Measurements from ENCODE around the gene LRP5.
A peak's percentile ranks its signal among the peaks of the same experiment; 100 is the strongest.

Gene LRP5

DNA sequence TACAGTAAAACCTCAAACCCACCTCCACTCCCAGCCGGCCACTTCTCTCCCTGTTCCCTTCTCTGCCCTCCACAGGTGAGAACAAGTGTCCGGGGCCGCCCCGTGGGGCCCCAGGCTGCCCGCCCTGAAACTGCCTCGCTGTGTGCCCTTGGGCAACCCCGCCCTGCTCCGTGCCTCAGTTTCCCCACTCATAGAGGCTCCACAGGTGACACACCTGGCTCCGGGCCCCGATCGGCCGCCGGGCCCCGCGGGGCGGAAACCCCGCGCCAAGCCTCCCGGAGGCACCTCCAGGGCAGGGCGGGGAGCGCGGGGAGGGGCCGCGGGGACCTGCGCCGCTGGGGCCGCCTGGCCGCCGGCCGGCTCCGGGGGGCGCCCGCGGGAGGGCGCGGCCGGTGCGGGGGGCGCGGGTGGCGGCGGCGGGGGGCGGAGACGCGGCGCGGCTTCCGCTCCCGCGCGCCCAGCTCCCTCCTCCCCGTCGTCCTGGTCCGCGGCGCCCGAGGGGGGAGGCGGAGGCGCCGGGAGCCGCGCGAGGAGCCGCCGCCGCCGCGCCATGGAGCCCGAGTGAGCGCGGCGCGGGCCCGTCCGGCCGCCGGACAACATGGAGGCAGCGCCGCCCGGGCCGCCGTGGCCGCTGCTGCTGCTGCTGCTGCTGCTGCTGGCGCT is at the start of gene LRP5:
LRP5 (plus strand) TSS at position 475 of the 663 bp plus-strand sequence; CDS start at position 599, 124 bp downstream.
- DNase-seq (ENCODE audit: extremely low read depth, low read depth), result no peak
- TF ChIP-seq, protein P1, sequence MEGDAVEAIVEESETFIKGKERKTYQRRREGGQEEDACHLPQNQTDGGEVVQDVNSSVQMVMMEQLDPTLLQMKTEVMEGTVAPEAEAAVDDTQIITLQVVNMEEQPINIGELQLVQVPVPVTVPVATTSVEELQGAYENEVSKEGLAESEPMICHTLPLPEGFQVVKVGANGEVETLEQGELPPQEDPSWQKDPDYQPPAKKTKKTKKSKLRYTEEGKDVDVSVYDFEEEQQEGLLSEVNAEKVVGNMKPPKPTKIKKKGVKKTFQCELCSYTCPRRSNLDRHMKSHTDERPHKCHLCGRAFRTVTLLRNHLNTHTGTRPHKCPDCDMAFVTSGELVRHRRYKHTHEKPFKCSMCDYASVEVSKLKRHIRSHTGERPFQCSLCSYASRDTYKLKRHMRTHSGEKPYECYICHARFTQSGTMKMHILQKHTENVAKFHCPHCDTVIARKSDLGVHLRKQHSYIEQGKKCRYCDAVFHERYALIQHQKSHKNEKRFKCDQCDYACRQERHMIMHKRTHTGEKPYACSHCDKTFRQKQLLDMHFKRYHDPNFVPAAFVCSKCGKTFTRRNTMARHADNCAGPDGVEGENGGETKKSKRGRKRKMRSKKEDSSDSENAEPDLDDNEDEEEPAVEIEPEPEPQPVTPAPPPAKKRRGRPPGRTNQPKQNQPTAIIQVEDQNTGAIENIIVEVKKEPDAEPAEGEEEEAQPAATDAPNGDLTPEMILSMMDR (IDR thresholded peaks at IDR 0.05; ENCODE audit: low read depth, low read length, missing control alignments), result no peak
- H3K4me3 ChIP-seq (replicated peaks; ENCODE audit: low read depth, low read length), result peak within 1 kb of the TSS; percentile 63

DNA sequence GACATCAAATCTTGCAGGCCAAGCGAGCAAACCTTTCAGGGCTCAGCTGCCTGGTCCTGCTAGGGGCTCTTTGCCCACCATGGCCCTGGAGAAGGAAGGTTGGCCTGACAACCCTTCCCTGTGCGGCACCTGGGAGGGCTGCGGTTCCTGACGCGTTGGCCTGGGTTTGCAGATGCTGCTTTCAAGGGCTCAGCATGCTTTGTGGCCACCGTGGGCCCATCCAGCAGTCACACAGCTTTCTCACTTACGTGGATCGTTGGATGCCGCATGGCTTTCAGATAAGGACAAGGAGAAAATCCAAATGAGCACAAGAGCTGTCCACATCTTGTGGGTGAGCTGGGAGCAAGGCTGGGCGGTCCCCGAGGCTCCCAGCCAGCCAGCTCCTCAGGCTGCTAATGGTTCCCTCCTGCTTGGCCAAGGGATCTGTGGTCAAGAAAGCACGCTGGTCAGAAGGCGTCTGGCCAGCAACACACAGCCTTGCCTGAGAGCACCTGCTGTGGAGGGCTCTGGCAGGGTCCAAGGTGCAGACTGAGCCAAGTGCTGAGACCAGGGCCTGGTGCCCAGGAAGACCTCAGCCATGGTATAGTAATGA is 48.9 kb upstream of the LRP5 start:
- TF ChIP-seq, protein P1 (IDR thresholded peaks at IDR 0.05; ENCODE audit: low read depth, low read length, missing control alignments), result no peak
- no peak overlapping the region for H3K4me3 ChIP-seq (replicated peaks; ENCODE audit: low read depth, low read length)
- DNase-seq (ENCODE audit: extremely low read depth, low read depth), result no peak

DNA sequence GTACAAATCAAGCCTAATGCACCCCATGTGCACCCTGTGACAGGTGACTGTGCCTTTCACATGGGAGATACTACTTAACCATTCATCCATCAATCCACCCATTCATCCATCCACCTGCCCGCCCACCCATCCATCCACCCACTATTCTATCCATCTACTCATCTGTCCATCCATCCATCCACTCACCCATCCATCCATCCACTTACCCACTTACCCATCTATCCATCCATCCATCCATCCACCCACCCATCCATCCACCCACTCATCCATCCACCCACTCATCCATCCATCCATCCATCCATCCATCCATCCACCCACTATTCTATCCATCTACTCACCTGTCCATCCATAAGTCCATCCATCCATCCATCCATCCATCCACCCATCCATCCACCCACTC is 48.1 kb upstream of the LRP5 start:
- TF ChIP-seq, protein P1 (IDR thresholded peaks at IDR 0.05; ENCODE audit: low read depth, low read length, missing control alignments), result no peak

DNA sequence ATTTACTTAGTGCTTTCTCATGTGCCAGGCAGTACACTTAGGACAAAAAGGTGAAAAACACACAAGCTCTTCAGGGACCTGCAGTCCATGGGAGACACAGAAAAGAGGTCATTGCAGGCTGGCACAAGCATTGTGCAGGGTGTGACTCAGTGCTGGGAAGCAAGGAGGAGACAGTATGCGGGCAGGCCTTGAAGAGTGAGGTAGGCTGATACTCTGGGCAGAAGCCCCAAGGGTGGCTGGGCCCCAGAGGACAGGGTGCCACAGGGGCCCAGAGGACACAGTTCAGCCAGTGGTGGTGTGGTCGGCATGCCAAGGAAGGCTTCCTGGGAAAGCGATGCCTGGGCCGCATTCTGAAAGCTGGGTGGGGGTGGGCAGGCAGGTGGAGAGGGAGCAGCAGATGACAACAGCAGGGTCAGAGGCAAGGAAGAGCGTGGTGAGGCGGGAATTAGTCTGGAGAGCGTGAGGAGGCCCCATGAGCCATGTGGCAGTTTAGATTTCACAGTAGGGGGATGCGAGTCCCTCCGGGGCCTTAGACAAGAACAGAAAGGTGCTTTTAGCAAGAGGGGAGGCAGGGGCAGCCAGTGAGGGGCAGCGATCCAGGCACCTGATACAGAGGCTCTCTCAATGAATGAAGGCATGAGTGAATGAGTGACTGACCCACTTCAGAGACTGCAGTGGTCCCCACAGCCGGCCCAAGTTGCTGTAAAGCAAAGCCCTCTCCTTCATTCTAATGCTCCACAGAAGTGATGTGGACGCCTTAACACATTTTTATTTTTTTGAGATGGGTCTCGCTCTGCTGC is 47.5 kb upstream of the LRP5 start:
- H3K4me3 ChIP-seq (replicated peaks; ENCODE audit: low read depth, low read length), result no peak overlapping the region

More for the DNA sequence above, 48.1 kb upstream of the LRP5 start:
- no peak overlapping the region for H3K4me3 ChIP-seq (replicated peaks; ENCODE audit: low read depth, low read length)
- DNase-seq (ENCODE audit: extremely low read depth, low read depth), result no peak

DNA sequence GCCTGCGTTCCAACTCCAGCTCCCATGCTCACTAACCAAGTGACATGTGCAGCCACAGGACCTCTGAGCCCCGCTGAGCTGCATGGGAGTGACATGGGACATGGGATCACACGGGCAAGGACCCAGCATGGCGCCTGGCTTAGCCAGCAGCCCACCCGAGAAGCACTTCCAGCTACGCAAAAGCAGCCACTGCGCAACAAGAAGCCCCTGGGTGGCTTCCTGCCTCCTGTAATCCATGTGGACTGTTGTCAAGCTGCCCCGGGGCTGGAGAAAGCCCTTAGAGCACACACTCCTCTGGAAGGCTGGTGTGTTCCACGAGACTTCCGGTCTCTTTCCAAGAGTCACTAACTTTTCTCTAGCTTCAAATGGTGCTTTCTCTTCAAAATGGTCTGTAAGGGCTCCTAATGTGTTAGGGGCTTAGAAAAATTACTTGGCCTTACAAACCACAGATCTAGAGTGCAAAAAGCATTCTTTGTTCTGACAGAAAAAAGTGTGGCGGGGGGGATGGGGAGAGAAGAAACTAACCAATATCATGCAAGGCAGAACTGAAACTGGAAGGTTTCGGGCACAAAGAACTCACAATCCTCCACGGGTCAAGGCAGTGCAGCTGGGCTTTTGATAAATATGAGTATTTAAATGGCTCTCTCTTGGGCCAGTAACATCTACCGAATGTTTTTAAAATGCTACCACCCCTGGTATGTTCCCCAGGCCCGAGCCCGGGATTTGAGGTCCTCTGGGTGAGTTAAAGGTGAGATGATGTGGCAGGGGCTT is 46.1 kb upstream of the LRP5 start:
- no peak overlapping the region for H3K4me3 ChIP-seq (replicated peaks; ENCODE audit: low read depth, low read length)
- DNase-seq (ENCODE audit: extremely low read depth, low read depth), result no peak
- TF ChIP-seq, protein P1 (IDR thresholded peaks at IDR 0.05; ENCODE audit: low read depth, low read length, missing control alignments), result no peak

More for the DNA sequence above, 47.5 kb upstream of the LRP5 start:
- TF ChIP-seq, protein P1 (IDR thresholded peaks at IDR 0.05; ENCODE audit: low read depth, low read length, missing control alignments), result no peak
- DNase-seq (ENCODE audit: extremely low read depth, low read depth), result no peak
